ENCODE data around the gene UGT1A6. TPM values are rescaled to one million over a fixed set of nuclear protein-coding genes. Genes with fewer than 3 reads are reported as not detected.

UGT1A6 gene
- total and polyA plus RNA-seq, 2 of the 13 experiments (the other 11 are each of a cell fraction or from before 2014, with no cell fraction given) = 0.25 TPM; not detected in 1

DNA sequence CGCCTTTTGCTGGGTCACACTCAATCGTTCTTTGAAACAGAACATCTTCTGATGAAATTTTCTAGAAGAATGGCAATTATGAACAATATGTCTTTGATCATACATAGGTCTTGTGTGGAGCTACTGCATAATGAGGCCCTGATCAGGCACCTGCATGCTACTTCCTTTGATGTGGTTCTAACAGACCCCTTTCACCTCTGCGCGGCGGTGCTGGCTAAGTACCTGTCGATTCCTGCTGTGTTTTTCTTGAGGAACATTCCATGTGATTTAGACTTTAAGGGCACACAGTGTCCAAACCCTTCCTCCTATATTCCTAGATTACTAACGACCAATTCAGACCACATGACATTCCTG, 20.5 kb downstream of the UGT1A6 start:
- Histone ChIP-seq H2AFZ (ENCODE audit: low read length) (no peak overlapping the region), H3K27ac (ENCODE audit: extremely low read length, insufficient read depth, low read length) (no peak overlapping the region), H3K4me1 (ENCODE audit: insufficient read depth, low read length) (no peaks in the 10 kb centered on the region), H4K20me1 (ENCODE audit: insufficient read depth, low read length) (no peaks in the 10 kb centered on the region), H3K4me2 (ENCODE audit: low read depth, low read length) (no peak overlapping the region), H3K9ac (ENCODE audit: insufficient read depth, low read depth, low read length) (no peak overlapping the region), H3K79me2 (ENCODE audit: insufficient read depth, low read length) (no peaks in the 10 kb centered on the region), H3K27me3 (ENCODE audit: control insufficient read depth in 1 of 2, insufficient read depth in 2 of 2, low read length in 2 of 2) (no peaks in the 10 kb centered on the region; a peak in 1 of 5 replicates), H3K36me3 (replicated peaks in 1 of 2; ENCODE audit: control insufficient read depth in 1 of 2, insufficient read depth in 2 of 2, low read length in 2 of 2) (no peaks in the 10 kb centered on the region), H3K9me3 (ENCODE audit: low read length) (no peaks in the 10 kb centered on the region), H3K4me3 (replicated peaks in 1 of 3; ENCODE audit: insufficient read depth in 1 of 3, low read depth in 2 of 3, low read length in 3 of 3) (no peak overlapping the region)
- TF ChIP-seq FOXA3 (CRISPR knock-in tag; IDR thresholded peaks at IDR 0.05) = no peak
- TF ChIP-seq, protein P1, sequence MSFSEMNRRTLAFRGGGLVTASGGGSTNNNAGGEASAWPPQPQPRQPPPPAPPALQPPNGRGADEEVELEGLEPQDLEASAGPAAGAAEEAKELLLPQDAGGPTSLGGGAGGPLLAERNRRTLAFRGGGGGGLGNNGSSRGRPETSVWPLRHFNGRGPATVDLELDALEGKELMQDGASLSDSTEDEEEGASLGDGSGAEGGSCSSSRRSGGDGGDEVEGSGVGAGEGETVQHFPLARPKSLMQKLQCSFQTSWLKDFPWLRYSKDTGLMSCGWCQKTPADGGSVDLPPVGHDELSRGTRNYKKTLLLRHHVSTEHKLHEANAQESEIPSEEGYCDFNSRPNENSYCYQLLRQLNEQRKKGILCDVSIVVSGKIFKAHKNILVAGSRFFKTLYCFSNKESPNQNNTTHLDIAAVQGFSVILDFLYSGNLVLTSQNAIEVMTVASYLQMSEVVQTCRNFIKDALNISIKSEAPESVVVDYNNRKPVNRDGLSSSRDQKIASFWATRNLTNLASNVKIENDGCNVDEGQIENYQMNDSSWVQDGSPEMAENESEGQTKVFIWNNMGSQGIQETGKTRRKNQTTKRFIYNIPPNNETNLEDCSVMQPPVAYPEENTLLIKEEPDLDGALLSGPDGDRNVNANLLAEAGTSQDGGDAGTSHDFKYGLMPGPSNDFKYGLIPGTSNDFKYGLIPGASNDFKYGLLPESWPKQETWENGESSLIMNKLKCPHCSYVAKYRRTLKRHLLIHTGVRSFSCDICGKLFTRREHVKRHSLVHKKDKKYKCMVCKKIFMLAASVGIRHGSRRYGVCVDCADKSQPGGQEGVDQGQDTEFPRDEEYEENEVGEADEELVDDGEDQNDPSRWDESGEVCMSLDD (CRISPR knock-in tag; IDR thresholded peaks at IDR 0.05; ENCODE audit: borderline replicate concordance) = no peak
- TF ChIP-seq ATF7 (IDR thresholded peaks at IDR 0.05) = no peak
- TF ChIP-seq ATF7 (CRISPR knock-in tag; IDR thresholded peaks at IDR 0.05) = no peak
- no peak for TF ChIP-seq SYNCRIP (IDR thresholded peaks at IDR 0.05; ENCODE audit: insufficient read depth, low read depth, low read length)
- TF ChIP-seq POLR2AphosphoS5 (IDR thresholded peaks at IDR 0.05; ENCODE audit: low read depth, low read length) = no peak
- TF ChIP-seq BORCS8-MEF2B (CRISPR knock-in tag; IDR thresholded peaks at IDR 0.05) = no peak
- TF ChIP-seq NR0B2 (CRISPR knock-in tag; IDR thresholded peaks at IDR 0.05) = no peak
- 81% methylated on average over 7 of the region's 7 CpGs for WGBS (ENCODE audit: low lambda C conversion rate)
- no TSS peak for BruUV-seq (replicated peaks)
- no peak for FAIRE-seq
- in situ Hi-C loops (cut with HindIII; ENCODE audit: extremely low pct_ligation_motif_present, low pct_unique_long_range_greater_than_20kb) (no loop called here), intact Hi-C loops (cut with micrococcal nuclease; ENCODE audit: unreplicated experiment) (loop anchor here (5.0 kb wide), 3 partner anchors 131 to 311 kb away; no protein-coding TSS in a partner anchor)
- CTCF ChIA-PET (ENCODE audit: low intra/inter-chr PET ratio, low total read pairs) = no interaction called here
- DNase-seq (ENCODE audit: low spot score) = no peak
- POLR2A ChIA-PET = no interaction called here
- no peak for ATAC-seq

Data from HepG2 (cell line).